Panc1 (cell line): ENCODE measurements around the gene SIM2.

Source experiments
- SIN3A ChIP-seq: IDR thresholded peaks from 2 replicates; pipeline ENCODE4 v1.6.1; 2012; ENCODE audit warnings: low read depth, mild to moderate bottlenecking, low read length, moderate library complexity, borderline replicate concordance; ENCODE audit not compliant: insufficient read depth
- TF ChIP-seq, protein P1 (sequence below): fragments of 450-650 bp; IDR thresholded peaks from 2 replicates; pipeline ENCODE4 v1.5.1; 2017; ENCODE audit warnings: mild to moderate bottlenecking

- no peak for TF ChIP-seq SIN3A
- TF ChIP-seq, protein P1, sequence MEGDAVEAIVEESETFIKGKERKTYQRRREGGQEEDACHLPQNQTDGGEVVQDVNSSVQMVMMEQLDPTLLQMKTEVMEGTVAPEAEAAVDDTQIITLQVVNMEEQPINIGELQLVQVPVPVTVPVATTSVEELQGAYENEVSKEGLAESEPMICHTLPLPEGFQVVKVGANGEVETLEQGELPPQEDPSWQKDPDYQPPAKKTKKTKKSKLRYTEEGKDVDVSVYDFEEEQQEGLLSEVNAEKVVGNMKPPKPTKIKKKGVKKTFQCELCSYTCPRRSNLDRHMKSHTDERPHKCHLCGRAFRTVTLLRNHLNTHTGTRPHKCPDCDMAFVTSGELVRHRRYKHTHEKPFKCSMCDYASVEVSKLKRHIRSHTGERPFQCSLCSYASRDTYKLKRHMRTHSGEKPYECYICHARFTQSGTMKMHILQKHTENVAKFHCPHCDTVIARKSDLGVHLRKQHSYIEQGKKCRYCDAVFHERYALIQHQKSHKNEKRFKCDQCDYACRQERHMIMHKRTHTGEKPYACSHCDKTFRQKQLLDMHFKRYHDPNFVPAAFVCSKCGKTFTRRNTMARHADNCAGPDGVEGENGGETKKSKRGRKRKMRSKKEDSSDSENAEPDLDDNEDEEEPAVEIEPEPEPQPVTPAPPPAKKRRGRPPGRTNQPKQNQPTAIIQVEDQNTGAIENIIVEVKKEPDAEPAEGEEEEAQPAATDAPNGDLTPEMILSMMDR: no peak
Observed at GRCh38 chr21:36654324-36654723, 44.6 kb upstream of the SIM2 start.
